DOHH2 (cell line): ENCODE measurements around the gene ITGAE.

Source experiments
- H3F3A ChIP-seq: fragments of 200-600 bp; sonication (generic), shearing (Covaris generic); 2 replicates; pipeline ENCODE4 v1.6.0; 2016; ENCODE audit warnings: antibody characterized with exemption, mild to moderate bottlenecking; ENCODE audit not compliant: control insufficient read depth, insufficient read depth
- H3K27ac ChIP-seq: fragments of 200-600 bp; sonication (generic); 2 replicates; pipeline ENCODE4 v1.5.1; 2014; ENCODE audit warnings: low read depth, mild to moderate bottlenecking, low read length, moderate library complexity
- H3K27me3 ChIP-seq: fragments of 200-600 bp; sonication (generic); 2 replicates; pipeline ENCODE4 v1.6.1; 2014; ENCODE audit warnings: mild to moderate bottlenecking, low read length, mixed read lengths; ENCODE audit not compliant: control insufficient read depth
- H3K36me3 ChIP-seq: fragments of 200-600 bp; sonication (generic); 2 replicates; pipeline ENCODE4 v1.6.1; 2014; ENCODE audit warnings: mild to moderate bottlenecking, low read length, moderate library complexity, mixed read lengths; ENCODE audit not compliant: control insufficient read depth
- H3K4me1 ChIP-seq: fragments of 200-600 bp; sonication (generic); 2 replicates; pipeline ENCODE4 v1.6.1; 2014; ENCODE audit warnings: mild to moderate bottlenecking, low read length, mixed read lengths; ENCODE audit not compliant: control insufficient read depth
- H3K4me2 ChIP-seq: fragments of 200-600 bp; sonication (generic); 2 replicates; pipeline ENCODE4 v1.6.0; 2014; ENCODE audit warnings: mild to moderate bottlenecking, low read length, moderate library complexity
- H3K4me3 ChIP-seq: fragments of 200-600 bp; sonication (generic); 2 replicates; pipeline ENCODE4 v1.5.1; 2014; ENCODE audit warnings: mild to moderate bottlenecking, low read length, mixed read lengths
- H3K79me2 ChIP-seq: fragments of 200-600 bp; sonication (generic); 2 replicates; pipeline ENCODE4 v1.6.1; 2014; ENCODE audit warnings: mild to moderate bottlenecking, low read length, mixed read lengths; ENCODE audit not compliant: control insufficient read depth
- H3K9me2 ChIP-seq: fragments of 200-600 bp; sonication (generic); replicated peaks from 2 replicates; pipeline ENCODE4 v1.6.1; 2014; ENCODE audit warnings: mild to moderate bottlenecking, low read length, mixed read lengths; ENCODE audit not compliant: control insufficient read depth
- H3K9me3 ChIP-seq: fragments of 200-600 bp; sonication (generic); 2 replicates; pipeline ENCODE4 v1.6.1; 2014; ENCODE audit warnings: antibody characterized with exemption, low read length, mixed read lengths; ENCODE audit not compliant: control insufficient read depth, insufficient read depth
- H4K20me1 ChIP-seq: fragments of 200-600 bp; sonication (generic); 2 replicates; pipeline ENCODE4 v1.6.0; 2014; ENCODE audit warnings: low read depth, mild to moderate bottlenecking, antibody characterized with exemption, low read length, moderate library complexity; ENCODE audit not compliant: control insufficient read depth, insufficient read depth
- CTCF ChIP-seq: fragments of 200-600 bp; sonication (generic); IDR thresholded peaks from one replicate; pipeline ENCODE4 v1.5.1; 2014; ENCODE audit warnings: antibody characterized with exemption, mild to moderate bottlenecking, low read depth, low read length; ENCODE audit not compliant: poor library complexity, severe bottlenecking
- EZH2phosphoT487 ChIP-seq: fragments of 200-600 bp; sonication (generic); IDR thresholded peaks from 2 replicates; pipeline ENCODE4 v1.6.1; 2017; ENCODE audit warnings: borderline replicate concordance, mild to moderate bottlenecking, antibody characterized with exemption, low read length, moderate library complexity, mixed read lengths

Gene ITGAE

GRCh38 chr17:3804503-3804931 lies 3.5 kb upstream of the ITGAE start:
- Histone ChIP-seq H3K79me2 (peaks cover 3% of the 10 kb centered on the region; the same call in 1 of the 2 replicates), H3K4me2 (peak overlapping the region; percentile 68), H3K9me2 (no peaks in the 10 kb centered on the region), H4K20me1 (no peaks in the 10 kb centered on the region), H3K27ac (peak overlapping the region; percentile 88), H3F3A (peaks cover 33% of the 10 kb centered on the region), H3K36me3 (peaks cover 20% of the 10 kb centered on the region), H3K27me3 (no peaks in the 10 kb centered on the region), H3K4me1 (peaks cover 69% of the 10 kb centered on the region), H3K4me3 (peak overlapping the region; percentile 60), H3K9me3 (no peaks in the 10 kb centered on the region)
- TF ChIP-seq CTCF (no peak), EZH2phosphoT487 (no peak)

- H3K79me2 ChIP-seq, result no peaks in the 10 kb centered on the region
- peaks cover 32% of the 10 kb centered on the region for H3F3A ChIP-seq
- H3K4me3 ChIP-seq, result peak overlapping the region; percentile 31; the same call in 1 of the 2 replicates
- H3K9me2 ChIP-seq, result no peaks in the 10 kb centered on the region
- H4K20me1 ChIP-seq, result no peaks in the 10 kb centered on the region
- peak overlapping the region; percentile 88 for H3K27ac ChIP-seq
- H3K9me3 ChIP-seq, result no peaks in the 10 kb centered on the region
- no peak for TF ChIP-seq CTCF
- no peaks in the 10 kb centered on the region for H3K27me3 ChIP-seq
- peaks cover 69% of the 10 kb centered on the region for H3K4me1 ChIP-seq
- H3K4me2 ChIP-seq, result peak overlapping the region; percentile 39
- peaks cover 10% of the 10 kb centered on the region for H3K36me3 ChIP-seq
Observed at GRCh38 chr17:3803308-3803640, 2.3 kb upstream of the ITGAE start.

- H3K4me3 ChIP-seq, result no peak overlapping the region; the same call in 1 of the 2 replicates
- peaks cover 69% of the 10 kb centered on the region for H3K4me1 ChIP-seq
- H4K20me1 ChIP-seq, result no peaks in the 10 kb centered on the region
- no peaks in the 10 kb centered on the region for H3K79me2 ChIP-seq
- no peak for TF ChIP-seq EZH2phosphoT487
- no peak for TF ChIP-seq CTCF
- peaks cover 26% of the 10 kb centered on the region for H3F3A ChIP-seq
- H3K27ac ChIP-seq, result peak overlapping the region; percentile 88
- no peaks in the 10 kb centered on the region for H3K9me3 ChIP-seq
- H3K4me2 ChIP-seq, result peak overlapping the region; percentile 39
- H3K27me3 ChIP-seq, result no peaks in the 10 kb centered on the region
- H3K36me3 ChIP-seq, result peaks cover 4% of the 10 kb centered on the region
- no peaks in the 10 kb centered on the region for H3K9me2 ChIP-seq
Observed at GRCh38 chr17:3802461-3803307, 1.7 kb upstream of the ITGAE start.
